ENCODE data around the gene MAP4K3.

DNA sequence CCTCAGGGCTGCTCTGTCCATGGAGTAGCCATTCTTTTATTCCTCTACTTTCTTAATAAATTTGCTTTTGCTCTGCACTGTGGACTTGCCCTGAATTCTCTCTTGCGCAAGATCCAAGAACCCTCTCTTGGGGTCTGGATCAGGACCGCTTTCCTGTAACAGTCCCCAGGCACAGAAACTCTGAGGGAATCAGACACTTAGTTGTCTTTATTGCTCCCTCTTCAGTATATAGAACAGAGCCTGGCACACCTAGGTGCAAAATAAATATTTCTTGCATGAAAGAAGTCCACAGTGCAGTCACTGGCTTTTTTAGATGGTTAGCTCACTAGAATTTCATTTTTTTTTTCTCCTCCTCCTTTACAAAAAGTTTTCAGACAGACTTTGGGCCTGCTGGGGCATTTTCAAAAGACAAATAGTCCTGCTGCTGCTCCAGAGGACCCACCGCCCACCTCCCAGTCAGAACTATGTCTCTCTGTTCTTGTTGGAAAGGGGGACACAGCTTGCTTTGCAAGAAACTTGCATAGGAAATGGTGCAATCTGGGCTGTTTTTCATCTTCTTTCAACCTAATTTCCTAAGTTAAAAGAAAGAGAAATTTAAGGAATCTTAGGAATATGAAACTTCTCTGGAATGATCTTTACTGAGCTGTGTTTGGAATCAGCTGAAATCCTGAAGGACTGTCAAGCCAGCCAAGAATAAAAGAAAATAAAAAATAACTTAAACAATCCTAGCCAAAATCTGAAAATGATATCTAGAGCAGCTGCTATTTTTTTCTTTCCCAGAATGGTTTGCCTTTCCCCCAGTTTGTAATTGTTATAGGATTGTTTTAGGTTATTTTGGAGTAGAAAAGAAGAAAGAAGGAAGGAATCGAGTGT, 31.7 kb upstream of the MAP4K3 start:
- no peak for TF ChIP-seq MAZ (IDR thresholded peaks at IDR 0.05; ENCODE audit: borderline replicate concordance, low read depth, low read length)
- no peak for TF ChIP-seq CTCF (conservative IDR thresholded peaks at IDR 0.05; ENCODE audit: low read depth, low read length)
- TF ChIP-seq RAD21 (IDR thresholded peaks at IDR 0.05; ENCODE audit: low read length) = no peak
- TF ChIP-seq, protein P1, sequence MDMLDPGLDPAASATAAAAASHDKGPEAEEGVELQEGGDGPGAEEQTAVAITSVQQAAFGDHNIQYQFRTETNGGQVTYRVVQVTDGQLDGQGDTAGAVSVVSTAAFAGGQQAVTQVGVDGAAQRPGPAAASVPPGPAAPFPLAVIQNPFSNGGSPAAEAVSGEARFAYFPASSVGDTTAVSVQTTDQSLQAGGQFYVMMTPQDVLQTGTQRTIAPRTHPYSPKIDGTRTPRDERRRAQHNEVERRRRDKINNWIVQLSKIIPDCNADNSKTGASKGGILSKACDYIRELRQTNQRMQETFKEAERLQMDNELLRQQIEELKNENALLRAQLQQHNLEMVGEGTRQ (IDR thresholded peaks at IDR 0.05; ENCODE audit: low read depth, low read length) = no peak
- no peak for TF ChIP-seq FOS (IDR thresholded peaks at IDR 0.05; ENCODE audit: low read depth, low read length)
- TF ChIP-seq POLR2A (IDR thresholded peaks at IDR 0.05; ENCODE audit: low read depth, low read length) = no peak
- TF ChIP-seq ELK1 (IDR thresholded peaks at IDR 0.05; ENCODE audit: borderline replicate concordance, low read depth, low read length) = no peak
- peak; percentile 83 for TF ChIP-seq CEBPB (IDR thresholded peaks at IDR 0.05; ENCODE audit: low read depth, low read length)
- TF ChIP-seq BHLHE40 (IDR thresholded peaks at IDR 0.05; ENCODE audit: low read depth, low read length) = no peak
- no peak for TF ChIP-seq CHD1 (IDR thresholded peaks at IDR 0.05; ENCODE audit: low read depth, low read length)

Measured in IMR-90 (cell line).